Epithelial cell of proximal tubule (primary cell): ENCODE measurements around the gene DGAT2. TPM values are rescaled to one million over a fixed set of nuclear protein-coding genes. Genes with fewer than 3 reads are reported as not detected.

Source experiments
- DNase-seq: peaks from one replicate; pipeline ENCODE4 v3.0.0-alpha.2; 2011; ENCODE audit warnings: low read depth
- H3K4me3 ChIP-seq: 2 replicates; pipeline ENCODE4 v1.5.1; 2011; ENCODE audit warnings: low read depth, mild to moderate bottlenecking, low read length
- total RNA-seq: library from RNA; depleted of rRNA; stranded (reverse); fragments of >200 nt; gene quantifications from 2 replicates; pipeline ENCODE4 v1.2.3, GENCODE V29; 2015
- TF ChIP-seq, protein P1 (sequence below): conservative IDR thresholded peaks from 2 replicates; pipeline ENCODE4 v1.5.1; 2012; ENCODE audit warnings: low read depth, mild to moderate bottlenecking, low read length

Gene DGAT2
- total RNA-seq, 1 donor from 2014 or later, result 1.8 TPM

DNA sequence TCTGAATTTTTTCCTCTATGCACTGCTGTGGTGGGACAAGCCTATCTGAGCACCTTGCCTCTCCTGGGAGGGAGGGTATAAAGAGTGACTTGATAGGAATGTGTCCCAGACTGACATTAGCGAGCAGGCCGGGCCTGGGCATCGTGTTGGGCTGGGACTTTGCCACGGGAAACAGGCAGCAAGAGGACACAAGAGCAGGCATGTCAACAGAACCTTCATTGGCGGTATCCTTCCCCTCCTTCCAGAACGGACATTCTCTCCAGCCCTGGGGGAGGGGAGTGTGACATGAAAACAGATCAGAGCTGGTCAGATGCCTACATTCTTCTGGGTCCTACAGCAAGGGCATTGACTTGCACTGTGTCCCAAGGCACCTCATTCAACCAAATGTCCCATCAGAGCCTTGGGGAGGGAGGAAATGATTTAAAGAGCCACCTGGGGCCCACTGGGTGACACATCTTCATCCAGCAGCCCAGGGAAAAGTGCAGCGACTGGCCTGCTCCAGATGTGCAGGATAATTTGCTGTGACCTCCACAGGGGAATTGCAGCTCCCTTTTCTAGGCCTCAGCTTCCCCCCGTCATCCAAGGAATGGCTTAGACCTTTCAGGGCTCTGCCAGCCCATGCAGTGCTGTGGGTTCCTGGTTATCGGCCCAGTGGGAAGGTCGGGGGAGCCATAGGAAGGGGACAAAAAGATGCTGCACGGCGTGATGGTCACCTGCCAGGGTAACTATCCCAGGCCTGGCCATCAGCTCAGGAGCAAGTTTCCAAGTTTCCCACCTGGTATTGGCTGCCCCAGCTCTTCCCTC, 24.6 kb downstream of the DGAT2 start:
- TF ChIP-seq, protein P1, sequence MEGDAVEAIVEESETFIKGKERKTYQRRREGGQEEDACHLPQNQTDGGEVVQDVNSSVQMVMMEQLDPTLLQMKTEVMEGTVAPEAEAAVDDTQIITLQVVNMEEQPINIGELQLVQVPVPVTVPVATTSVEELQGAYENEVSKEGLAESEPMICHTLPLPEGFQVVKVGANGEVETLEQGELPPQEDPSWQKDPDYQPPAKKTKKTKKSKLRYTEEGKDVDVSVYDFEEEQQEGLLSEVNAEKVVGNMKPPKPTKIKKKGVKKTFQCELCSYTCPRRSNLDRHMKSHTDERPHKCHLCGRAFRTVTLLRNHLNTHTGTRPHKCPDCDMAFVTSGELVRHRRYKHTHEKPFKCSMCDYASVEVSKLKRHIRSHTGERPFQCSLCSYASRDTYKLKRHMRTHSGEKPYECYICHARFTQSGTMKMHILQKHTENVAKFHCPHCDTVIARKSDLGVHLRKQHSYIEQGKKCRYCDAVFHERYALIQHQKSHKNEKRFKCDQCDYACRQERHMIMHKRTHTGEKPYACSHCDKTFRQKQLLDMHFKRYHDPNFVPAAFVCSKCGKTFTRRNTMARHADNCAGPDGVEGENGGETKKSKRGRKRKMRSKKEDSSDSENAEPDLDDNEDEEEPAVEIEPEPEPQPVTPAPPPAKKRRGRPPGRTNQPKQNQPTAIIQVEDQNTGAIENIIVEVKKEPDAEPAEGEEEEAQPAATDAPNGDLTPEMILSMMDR, result no peak
- no peak overlapping the region for H3K4me3 ChIP-seq
- no peak for DNase-seq

DNA sequence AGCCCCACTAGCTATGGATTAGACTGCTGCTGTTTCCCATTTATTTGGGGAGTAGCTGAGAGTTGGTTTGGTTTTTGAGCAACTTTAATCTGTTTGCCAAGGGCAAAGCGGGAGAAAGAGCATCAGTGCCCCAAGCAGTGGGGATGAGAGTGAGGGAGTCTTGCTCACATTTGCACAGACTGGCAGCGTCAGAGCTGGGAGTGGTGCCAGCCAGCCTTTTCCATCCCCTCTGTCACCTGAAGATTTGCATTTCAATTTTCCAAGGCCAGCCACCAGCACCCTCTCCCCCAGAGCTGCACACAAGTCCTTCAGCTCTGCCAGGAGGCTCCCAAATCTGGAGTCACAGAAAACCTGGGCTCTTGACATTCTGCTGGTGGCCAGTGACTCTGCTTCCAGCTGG, 25.4 kb downstream of the DGAT2 start:
- no peak overlapping the region for H3K4me3 ChIP-seq
- DNase-seq, result no peak
- TF ChIP-seq, protein P1, result no peak

DNA sequence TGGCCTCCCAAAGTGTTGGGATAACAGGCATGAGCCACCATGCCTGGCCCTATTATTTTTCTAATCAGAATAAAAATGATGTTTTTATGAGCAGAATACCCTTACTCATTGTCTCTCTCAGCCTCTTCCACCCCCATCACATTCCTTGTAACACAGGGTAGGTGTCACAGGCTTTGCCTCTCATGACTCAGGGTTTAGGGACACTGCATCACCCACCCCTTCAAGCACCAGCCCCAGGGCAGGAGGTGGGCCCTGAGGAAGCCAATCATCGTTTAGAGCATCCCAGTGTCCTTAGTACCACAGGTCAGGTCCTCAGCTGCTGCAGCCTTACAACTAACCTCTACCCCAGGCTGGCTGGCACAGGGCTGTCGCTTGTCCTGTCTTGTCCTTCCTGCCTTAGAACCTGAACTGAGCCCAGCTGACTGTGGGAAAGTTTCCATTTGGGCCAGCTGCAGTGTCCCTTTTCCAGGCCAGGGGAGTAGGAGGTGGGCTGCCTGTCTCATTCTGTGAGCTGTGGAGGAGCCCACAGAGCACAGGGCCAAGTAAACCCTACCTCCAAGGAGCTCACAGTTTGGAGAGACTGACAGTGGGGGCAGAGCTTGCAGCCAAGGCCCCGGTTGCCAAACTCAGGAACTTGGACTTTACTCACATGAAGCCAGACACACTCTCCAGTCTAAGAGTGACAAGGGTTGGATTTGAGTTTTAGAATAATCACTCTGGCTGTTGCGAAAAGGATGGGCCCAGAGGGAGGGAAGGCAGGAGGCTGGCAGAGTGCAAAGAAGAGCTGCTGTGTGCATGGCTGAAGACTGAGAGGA, 26.9 kb downstream of the DGAT2 start:
- no peak overlapping the region for H3K4me3 ChIP-seq
- DNase-seq, result no peak
- TF ChIP-seq, protein P1, result no peak

DNA sequence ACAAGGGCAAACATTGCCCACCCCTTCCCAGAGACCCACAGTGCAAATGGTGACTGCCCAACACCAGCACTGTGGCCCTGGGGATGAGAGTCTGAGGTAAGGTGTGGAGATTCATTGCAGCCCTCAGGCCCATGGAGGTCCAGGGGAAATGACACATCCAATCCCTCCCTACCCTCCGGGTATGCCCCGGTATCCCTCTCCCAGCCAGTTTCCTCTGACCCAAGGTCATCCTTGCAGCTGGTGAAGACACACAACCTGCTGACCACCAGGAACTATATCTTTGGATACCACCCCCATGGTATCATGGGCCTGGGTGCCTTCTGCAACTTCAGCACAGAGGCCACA, 27.5 kb downstream of the DGAT2 start:
- no peak for DNase-seq
- H3K4me3 ChIP-seq, result no peak overlapping the region
- TF ChIP-seq, protein P1, result no peak

DNA sequence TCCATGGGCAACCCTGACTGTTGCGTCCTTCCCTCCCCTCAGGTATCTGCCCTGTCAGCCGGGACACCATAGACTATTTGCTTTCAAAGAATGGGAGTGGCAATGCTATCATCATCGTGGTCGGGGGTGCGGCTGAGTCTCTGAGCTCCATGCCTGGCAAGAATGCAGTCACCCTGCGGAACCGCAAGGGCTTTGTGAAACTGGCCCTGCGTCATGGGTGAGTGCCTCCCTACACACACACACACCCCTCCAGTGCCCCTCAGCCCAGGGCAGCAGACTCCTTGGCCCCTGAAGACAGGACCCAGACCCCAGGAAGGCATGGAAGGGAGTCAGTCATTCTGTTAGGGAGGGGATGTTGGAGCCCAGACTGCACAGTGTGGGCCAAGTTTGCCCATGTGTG, 28.5 kb downstream of the DGAT2 start:
- H3K4me3 ChIP-seq, result no peak overlapping the region
- DNase-seq, result no peak
- TF ChIP-seq, protein P1, result no peak

DNA sequence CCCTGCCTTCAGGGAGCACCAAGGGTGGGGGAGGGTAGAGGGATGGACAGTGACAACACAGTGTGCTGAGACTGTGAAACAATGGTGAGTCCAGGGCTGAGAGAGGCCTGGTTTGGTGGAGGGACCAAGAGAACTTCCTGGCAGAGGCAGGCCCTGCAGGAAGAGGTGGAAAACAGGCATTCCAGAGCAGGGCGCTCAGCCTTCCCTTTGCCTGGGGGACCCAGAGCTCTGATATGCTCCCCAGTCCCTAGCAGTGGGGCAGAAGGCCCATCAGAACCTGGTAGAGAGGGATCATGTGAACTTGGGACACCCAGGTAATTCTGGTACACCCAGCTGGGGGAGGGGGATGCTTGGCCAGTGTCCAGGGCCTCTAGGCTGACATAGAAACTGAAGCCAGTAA, 29.2 kb downstream of the DGAT2 start:
- DNase-seq, result no peak

More for the DNA sequence above, 29.2 kb downstream of the DGAT2 start:
- TF ChIP-seq, protein P1, result no peak
- no peak overlapping the region for H3K4me3 ChIP-seq
